22Rv1 (cell line): Measurements from ENCODE around the gene CTAGE8.
"Not testable (repeated sequence)": the region's sequence is repeated elsewhere in the genome, so short reads cannot be mapped to it uniquely, and the experiment has no call there.

Source experiments
- ZFX ChIP-seq: fragments of 450-650 bp; IDR thresholded peaks from 2 replicates; pipeline ENCODE4 v1.6.1; 2017; ENCODE audit warnings: antibody characterized with exemption, borderline replicate concordance
- TF ChIP-seq, protein P1 (sequence below): fragments of 450-650 bp; IDR thresholded peaks from 2 replicates; pipeline ENCODE4 v1.5.1; 2017; ENCODE audit warnings: mild to moderate bottlenecking

DNA sequence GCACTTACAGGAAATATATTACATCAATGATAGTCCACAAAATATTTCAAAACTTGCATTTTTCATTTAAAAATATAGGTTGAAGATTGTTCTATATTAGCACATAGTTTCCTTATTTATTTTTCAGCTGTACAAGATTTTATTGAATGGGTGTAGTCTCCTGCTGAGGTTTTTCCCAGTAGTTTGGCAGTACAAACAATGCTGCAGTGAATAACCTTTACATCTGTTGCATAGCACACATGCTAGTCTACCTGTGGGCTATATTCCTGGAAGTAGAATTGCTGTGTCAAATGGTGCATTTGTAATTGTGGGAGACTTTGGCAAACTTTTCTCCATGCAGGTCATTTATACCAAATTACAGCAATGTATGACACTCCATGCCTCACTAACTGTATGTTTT lies 48.6 kb downstream of the CTAGE8 start:
- TF ChIP-seq ZFX = not testable (repeated sequence)
- TF ChIP-seq, protein P1, sequence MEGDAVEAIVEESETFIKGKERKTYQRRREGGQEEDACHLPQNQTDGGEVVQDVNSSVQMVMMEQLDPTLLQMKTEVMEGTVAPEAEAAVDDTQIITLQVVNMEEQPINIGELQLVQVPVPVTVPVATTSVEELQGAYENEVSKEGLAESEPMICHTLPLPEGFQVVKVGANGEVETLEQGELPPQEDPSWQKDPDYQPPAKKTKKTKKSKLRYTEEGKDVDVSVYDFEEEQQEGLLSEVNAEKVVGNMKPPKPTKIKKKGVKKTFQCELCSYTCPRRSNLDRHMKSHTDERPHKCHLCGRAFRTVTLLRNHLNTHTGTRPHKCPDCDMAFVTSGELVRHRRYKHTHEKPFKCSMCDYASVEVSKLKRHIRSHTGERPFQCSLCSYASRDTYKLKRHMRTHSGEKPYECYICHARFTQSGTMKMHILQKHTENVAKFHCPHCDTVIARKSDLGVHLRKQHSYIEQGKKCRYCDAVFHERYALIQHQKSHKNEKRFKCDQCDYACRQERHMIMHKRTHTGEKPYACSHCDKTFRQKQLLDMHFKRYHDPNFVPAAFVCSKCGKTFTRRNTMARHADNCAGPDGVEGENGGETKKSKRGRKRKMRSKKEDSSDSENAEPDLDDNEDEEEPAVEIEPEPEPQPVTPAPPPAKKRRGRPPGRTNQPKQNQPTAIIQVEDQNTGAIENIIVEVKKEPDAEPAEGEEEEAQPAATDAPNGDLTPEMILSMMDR = not testable (repeated sequence)
